HG02884 (cell line): Measurements from ENCODE around the gene UBN1.
"Not testable (repeated sequence)": the region's sequence is repeated elsewhere in the genome, so short reads cannot be mapped to it uniquely, and the experiment has no call there.

Experiments used
- ATAC-seq: cut with Tn5 transposase; IDR thresholded peaks from one replicate; pipeline ENCODE4 v1.9.1; 2021; ENCODE audit warnings: mild to moderate bottlenecking, moderate library complexity; ENCODE audit not compliant: unreplicated experiment

Gene UBN1

DNA sequence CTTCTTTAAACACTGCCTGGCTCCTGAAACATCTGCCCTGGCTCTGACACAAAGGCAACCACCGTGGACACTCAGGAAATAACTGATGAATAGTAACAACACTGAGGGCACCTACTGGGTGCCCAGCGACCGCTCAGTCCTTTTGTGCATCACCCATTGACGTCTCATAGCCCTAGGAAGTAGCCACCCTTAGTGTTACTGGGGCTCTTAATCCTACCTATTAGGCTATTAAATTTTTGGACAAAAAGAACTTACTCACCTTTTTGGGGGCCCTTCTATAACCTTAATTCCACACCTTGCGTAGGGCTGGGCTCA is 78.0 kb downstream of the UBN1 start:
- ATAC-seq, result no peak

DNA sequence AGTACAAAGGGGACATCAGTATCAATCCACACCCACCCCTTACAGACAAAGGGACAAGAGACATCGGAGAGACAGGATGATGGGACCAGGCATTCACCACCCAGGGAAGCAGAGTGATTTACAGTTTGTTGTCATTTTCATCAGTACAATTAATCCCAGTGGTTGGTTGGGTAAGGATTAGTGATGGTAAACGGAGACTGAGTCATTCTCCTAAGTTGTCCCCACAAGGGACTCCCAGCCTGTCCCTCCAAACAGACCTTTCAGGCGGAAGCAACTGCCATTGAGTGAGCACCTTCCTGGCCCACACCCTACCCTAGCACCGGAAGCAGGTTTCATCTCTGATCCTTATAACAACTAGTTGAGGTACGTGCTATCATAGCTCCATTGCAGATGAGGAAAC is 78.5 kb downstream of the UBN1 start:
- no peak for ATAC-seq

GRCh38 chr16:4926928-4927327 is 79.6 kb downstream of the UBN1 start:
- ATAC-seq, result no peak

- no peak for ATAC-seq
Observed at GRCh38 chr16:4927661-4928060, 80.4 kb downstream of the UBN1 start.

DNA sequence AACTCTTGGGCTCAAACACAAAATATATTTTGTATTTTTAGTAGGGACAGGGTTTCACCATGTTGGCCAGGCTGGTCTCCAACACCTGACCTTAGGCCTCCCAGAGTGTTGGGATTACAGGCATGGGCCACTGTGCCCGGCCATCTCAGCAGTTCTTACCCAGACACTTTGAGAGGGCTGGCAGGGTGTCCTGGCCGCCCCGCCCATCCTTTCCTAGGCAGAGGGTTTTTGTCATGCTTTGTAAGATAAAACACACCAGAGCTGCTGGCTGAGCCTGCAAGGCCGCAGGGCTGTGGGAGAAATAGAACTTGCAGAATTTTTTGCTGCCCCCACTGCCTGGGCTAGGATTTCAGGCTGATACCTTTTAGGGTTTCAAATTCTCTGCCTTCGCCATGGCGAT is 80.9 kb downstream of the UBN1 start:
- no peak for ATAC-seq

GRCh38 chr16:4929619-4930018 is 82.3 kb downstream of the UBN1 start:
- ATAC-seq, result not testable (repeated sequence)

DNA sequence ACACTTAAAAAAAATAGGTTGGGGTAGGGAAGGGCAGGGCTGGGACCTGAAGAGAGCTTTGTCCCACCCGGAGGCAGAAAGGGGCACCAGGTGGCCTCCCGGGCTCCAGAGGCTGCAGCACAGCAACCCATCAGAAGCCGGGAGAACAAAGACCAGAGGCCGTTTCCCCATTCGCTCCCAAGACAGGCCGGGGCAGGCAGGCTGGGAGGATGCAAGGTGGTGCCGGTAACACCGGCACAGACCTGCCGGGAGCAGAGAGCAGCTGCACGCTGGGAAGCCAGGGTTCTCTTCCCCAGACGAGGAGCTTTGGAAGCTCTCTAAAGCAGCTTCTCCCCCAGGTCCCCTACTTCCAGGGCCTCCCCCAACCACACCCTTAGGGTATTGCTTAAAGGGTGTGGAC is 84.1 kb downstream of the UBN1 start:
- ATAC-seq, result no peak
